ENCODE data around the gene CPEB2.
A peak's percentile ranks its signal among the peaks of the same experiment; 100 is the strongest.

The CPEB2 gene

GRCh38 chr4:15007201-15007600, 4.9 kb downstream of the CPEB2 start:
- Histone ChIP-seq H3K36me3 (ENCODE audit: control insufficient read depth, low read length) (peaks cover 8% of the 10 kb centered on the region), H3F3A (ENCODE audit: control insufficient read depth, insufficient read depth) (peaks cover 7% of the 10 kb centered on the region), H3K27ac (ENCODE audit: low read depth, low read length) (no peak overlapping the region), H3K4me1 (ENCODE audit: control insufficient read depth, low read length) (peaks cover 22% of the 10 kb centered on the region), H3K27me3 (ENCODE audit: control insufficient read depth, low read length) (no peaks in the 10 kb centered on the region), H3K4me2 (ENCODE audit: low read length) (0 out of 2 replicates have a peak overlapping the region, but pooled peaks have one; percentile 75), H3K4me3 (ENCODE audit: low read length) (no peak overlapping the region), H4K20me1 (ENCODE audit: control insufficient read depth, insufficient read depth, low read depth, low read length) (no peaks in the 10 kb centered on the region), H3K9me3 (ENCODE audit: control insufficient read depth, insufficient read depth, low read length) (no peaks in the 10 kb centered on the region), H3K9me2 (replicated peaks; ENCODE audit: control insufficient read depth, low read length) (no peaks in the 10 kb centered on the region), H3K79me2 (ENCODE audit: control insufficient read depth, low read length) (peaks cover 34% of the 10 kb centered on the region)
- TF ChIP-seq, protein P1, sequence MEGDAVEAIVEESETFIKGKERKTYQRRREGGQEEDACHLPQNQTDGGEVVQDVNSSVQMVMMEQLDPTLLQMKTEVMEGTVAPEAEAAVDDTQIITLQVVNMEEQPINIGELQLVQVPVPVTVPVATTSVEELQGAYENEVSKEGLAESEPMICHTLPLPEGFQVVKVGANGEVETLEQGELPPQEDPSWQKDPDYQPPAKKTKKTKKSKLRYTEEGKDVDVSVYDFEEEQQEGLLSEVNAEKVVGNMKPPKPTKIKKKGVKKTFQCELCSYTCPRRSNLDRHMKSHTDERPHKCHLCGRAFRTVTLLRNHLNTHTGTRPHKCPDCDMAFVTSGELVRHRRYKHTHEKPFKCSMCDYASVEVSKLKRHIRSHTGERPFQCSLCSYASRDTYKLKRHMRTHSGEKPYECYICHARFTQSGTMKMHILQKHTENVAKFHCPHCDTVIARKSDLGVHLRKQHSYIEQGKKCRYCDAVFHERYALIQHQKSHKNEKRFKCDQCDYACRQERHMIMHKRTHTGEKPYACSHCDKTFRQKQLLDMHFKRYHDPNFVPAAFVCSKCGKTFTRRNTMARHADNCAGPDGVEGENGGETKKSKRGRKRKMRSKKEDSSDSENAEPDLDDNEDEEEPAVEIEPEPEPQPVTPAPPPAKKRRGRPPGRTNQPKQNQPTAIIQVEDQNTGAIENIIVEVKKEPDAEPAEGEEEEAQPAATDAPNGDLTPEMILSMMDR (IDR thresholded peaks at IDR 0.05; ENCODE audit: low read depth, low read length, poor library complexity, severe bottlenecking), result no peak
- TF ChIP-seq EZH2phosphoT487 (IDR thresholded peaks at IDR 0.05; ENCODE audit: borderline replicate concordance, low read length), result no peak

DNA sequence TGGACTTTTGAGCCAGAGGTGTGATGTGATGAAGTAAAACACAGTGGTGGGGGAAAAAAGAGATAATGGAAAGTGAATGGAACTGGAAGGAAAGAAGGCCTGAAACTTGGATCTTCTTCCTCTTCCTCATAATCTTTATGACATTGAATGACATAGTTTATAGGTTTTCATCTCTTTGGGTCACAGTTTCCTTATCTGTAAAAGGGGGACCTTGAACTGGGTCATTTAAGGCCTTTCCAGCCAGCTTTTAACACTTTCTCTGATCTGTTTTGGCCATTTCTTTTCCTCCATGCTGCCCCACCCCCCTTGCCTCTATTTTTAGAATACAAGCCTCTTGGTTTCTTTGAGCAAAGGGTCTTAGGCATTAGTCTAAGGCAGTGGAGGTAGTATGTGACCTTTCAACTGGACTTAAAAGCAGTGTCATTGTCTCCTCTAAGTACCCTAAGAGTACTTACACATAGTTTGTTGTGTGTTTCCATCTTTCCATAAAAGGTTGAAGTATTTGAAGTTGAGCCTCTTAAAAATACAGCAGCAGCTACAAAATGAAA, 7.8 kb downstream of the CPEB2 start:
- no peak overlapping the region for H3K4me2 ChIP-seq (ENCODE audit: low read length)
- H3K4me3 ChIP-seq (ENCODE audit: low read length), result no peak overlapping the region
- H3F3A ChIP-seq (ENCODE audit: control insufficient read depth, insufficient read depth), result peaks cover 7% of the 10 kb centered on the region
- H3K27me3 ChIP-seq (ENCODE audit: control insufficient read depth, low read length), result no peaks in the 10 kb centered on the region
- no peaks in the 10 kb centered on the region for H3K9me3 ChIP-seq (ENCODE audit: control insufficient read depth, insufficient read depth, low read length)
- H3K79me2 ChIP-seq (ENCODE audit: control insufficient read depth, low read length), result peaks cover 23% of the 10 kb centered on the region
- H4K20me1 ChIP-seq (ENCODE audit: control insufficient read depth, insufficient read depth, low read depth, low read length), result no peaks in the 10 kb centered on the region
- peaks cover 11% of the 10 kb centered on the region for H3K36me3 ChIP-seq (ENCODE audit: control insufficient read depth, low read length)
- TF ChIP-seq, protein P1 (IDR thresholded peaks at IDR 0.05; ENCODE audit: low read depth, low read length, poor library complexity, severe bottlenecking), result no peak
- no peak for TF ChIP-seq EZH2phosphoT487 (IDR thresholded peaks at IDR 0.05; ENCODE audit: borderline replicate concordance, low read length)
- H3K9me2 ChIP-seq (replicated peaks; ENCODE audit: control insufficient read depth, low read length), result no peaks in the 10 kb centered on the region
- no peak overlapping the region for H3K27ac ChIP-seq (ENCODE audit: low read depth, low read length)
- peaks cover 22% of the 10 kb centered on the region for H3K4me1 ChIP-seq (ENCODE audit: control insufficient read depth, low read length)

- no peak overlapping the region for H3K27ac ChIP-seq (ENCODE audit: low read depth, low read length)
- no peaks in the 10 kb centered on the region for H3K9me2 ChIP-seq (replicated peaks; ENCODE audit: control insufficient read depth, low read length)
- no peaks in the 10 kb centered on the region for H3K9me3 ChIP-seq (ENCODE audit: control insufficient read depth, insufficient read depth, low read length)
- no peaks in the 10 kb centered on the region for H3K27me3 ChIP-seq (ENCODE audit: control insufficient read depth, low read length)
- no peaks in the 10 kb centered on the region for H4K20me1 ChIP-seq (ENCODE audit: control insufficient read depth, insufficient read depth, low read depth, low read length)
- H3K79me2 ChIP-seq (ENCODE audit: control insufficient read depth, low read length), result peaks cover 12% of the 10 kb centered on the region
- H3F3A ChIP-seq (ENCODE audit: control insufficient read depth, insufficient read depth), result peaks cover 3% of the 10 kb centered on the region; the same call in 1 of the 2 replicates
- H3K4me3 ChIP-seq (ENCODE audit: low read length), result no peak overlapping the region
- TF ChIP-seq EZH2phosphoT487 (IDR thresholded peaks at IDR 0.05; ENCODE audit: borderline replicate concordance, low read length), result no peak
- TF ChIP-seq, protein P1 (IDR thresholded peaks at IDR 0.05; ENCODE audit: low read depth, low read length, poor library complexity, severe bottlenecking), result no peak
- peaks cover 12% of the 10 kb centered on the region for H3K4me1 ChIP-seq (ENCODE audit: control insufficient read depth, low read length)
- no peak overlapping the region for H3K4me2 ChIP-seq (ENCODE audit: low read length)
- H3K36me3 ChIP-seq (ENCODE audit: control insufficient read depth, low read length), result peaks cover 11% of the 10 kb centered on the region
Observed at GRCh38 chr4:15011166-15011565, 8.9 kb downstream of the CPEB2 start.
